ENCODE results near the gene RAP1GDS1. TPM values are rescaled to one million over a fixed set of nuclear protein-coding genes. Genes with fewer than 3 reads are reported as not detected.
A peak's percentile ranks its signal among the peaks of the same experiment; 100 is the strongest.
"Not testable (repeated sequence)": the region's sequence is repeated elsewhere in the genome, so short reads cannot be mapped to it uniquely, and the experiment has no call there.

The RAP1GDS1 gene
- total RNA-seq, 3 donors from 2014 or later (not counting 1 experiment from before 2014, with no cell fraction given), result 58.5 to 60.0 (median 59.7) TPM

- no peak overlapping the region for H3K27ac Mint-ChIP-seq
Observed at GRCh38 chr4:98319021-98319420, 57.8 kb downstream of the RAP1GDS1 start.

DNA sequence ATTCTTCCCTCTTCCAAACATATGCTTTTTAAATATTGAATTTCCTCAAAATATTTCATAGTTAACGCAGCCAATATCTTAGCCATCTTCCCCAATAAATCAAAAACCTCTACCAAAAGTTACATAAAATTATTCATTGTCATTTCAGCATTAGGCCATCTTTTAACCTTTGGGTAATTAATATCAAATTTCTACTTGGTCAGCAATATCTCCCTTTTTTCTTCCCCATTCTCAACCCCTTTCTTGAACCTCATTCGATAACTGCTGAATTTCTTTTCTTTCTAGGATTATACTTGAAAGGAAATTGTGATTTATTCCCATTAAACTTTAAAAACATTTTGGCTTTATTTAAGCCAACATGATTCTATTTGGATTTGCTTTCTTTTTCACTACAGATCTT lies 65.0 kb downstream of the RAP1GDS1 start:
- no peaks in the 10 kb centered on the region for H3K36me3 Mint-ChIP-seq
- Histone ChIP-seq H3K36me3 (ENCODE audit: control insufficient read depth, insufficient read depth, low read length) (no peaks in the 10 kb centered on the region), H3K27ac (ENCODE audit: low read length) (no peak overlapping the region), H3K4me1 (ENCODE audit: control insufficient read depth, insufficient read depth, low read length) (no peaks in the 10 kb centered on the region), H3K27me3 (ENCODE audit: control insufficient read depth, insufficient read depth, low read length) (no peaks in the 10 kb centered on the region), H3K4me3 (ENCODE audit: low read length) (no peak overlapping the region), H3K9me3 (ENCODE audit: control insufficient read depth, insufficient read depth, low read length) (peaks cover 5% of the 10 kb centered on the region)
- H3K4me1 Mint-ChIP-seq, result peaks cover 5 to 6% of the 10 kb centered on the region in 2 donors
- H3K4me3 Mint-ChIP-seq, result no peak overlapping the region
- ATAC-seq (no peak), DNase-seq (no peak)
- intact Hi-C loops (cut with micrococcal nuclease), result no loop called here
- 100% methylated on average over 1 of the region's 2 CpGs for WGBS (ENCODE audit: insufficient coverage)
- H3K9me3 Mint-ChIP-seq, result no peaks in the 10 kb centered on the region
- no peaks in the 10 kb centered on the region for H3K27me3 Mint-ChIP-seq (ENCODE audit: low read depth in 2 of 2)
- H3K27ac Mint-ChIP-seq, result peak overlapping the region; percentile 3 to 5
- TF ChIP-seq CTCF (IDR thresholded peaks at IDR 0.05), result no peak

More at GRCh38 chr4:98319021-98319420, 57.8 kb downstream of the RAP1GDS1 start:
- ATAC-seq (no peak), DNase-seq (no peak)
- Mint-ChIP-seq H3K36me3 (no peaks in the 10 kb centered on the region), H3K27me3 (ENCODE audit: low read depth in 2 of 2) (no peaks in the 10 kb centered on the region), H3K4me1 (peaks cover 6 to 8% of the 10 kb centered on the region in 2 donors), H3K9me3 (no peaks in the 10 kb centered on the region), H3K4me3 (no peak overlapping the region)
- Histone ChIP-seq H3K36me3 (ENCODE audit: control insufficient read depth, insufficient read depth, low read length) (no peaks in the 10 kb centered on the region), H3K27me3 (ENCODE audit: control insufficient read depth, insufficient read depth, low read length) (no peaks in the 10 kb centered on the region), H3K27ac (ENCODE audit: low read length) (no peak overlapping the region), H3K4me1 (ENCODE audit: control insufficient read depth, insufficient read depth, low read length) (no peaks in the 10 kb centered on the region), H3K4me3 (ENCODE audit: low read length) (no peak overlapping the region), H3K9me3 (ENCODE audit: control insufficient read depth, insufficient read depth, low read length) (no peaks in the 10 kb centered on the region)
- WGBS (ENCODE audit: insufficient coverage), result no CpG with 5 or more reads among the region's 1 CpG
- intact Hi-C loops (cut with micrococcal nuclease), result no loop called here
- TF ChIP-seq CTCF (IDR thresholded peaks at IDR 0.05), result no peak

DNA sequence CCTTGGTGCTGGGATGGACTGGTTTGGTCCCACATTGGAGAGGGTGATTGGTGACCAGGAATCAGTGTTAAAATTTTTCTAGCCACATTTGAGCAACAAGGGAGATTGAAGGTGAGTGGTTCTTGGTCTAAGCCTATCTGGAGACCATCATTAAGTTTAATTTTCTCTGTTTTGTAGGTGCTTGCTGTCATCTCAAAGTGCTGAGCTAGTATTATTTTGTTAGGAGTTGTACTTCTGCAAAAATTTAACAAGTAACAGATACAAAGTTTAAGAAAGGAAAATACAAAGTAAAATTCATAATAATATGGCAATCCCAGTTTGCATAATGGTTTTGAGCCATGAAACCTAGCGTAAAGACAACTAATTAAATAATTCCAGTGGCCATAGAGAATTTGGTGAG lies 66.5 kb downstream of the RAP1GDS1 start:
- no peak overlapping the region for H3K4me3 Mint-ChIP-seq

GRCh38 chr4:98329879-98330640 lies 68.9 kb downstream of the RAP1GDS1 start:
- H3K4me1 ChIP-seq (ENCODE audit: control insufficient read depth, insufficient read depth, low read length); H3K4me3 ChIP-seq (ENCODE audit: low read length); H3K9me3 ChIP-seq (ENCODE audit: control insufficient read depth, insufficient read depth, low read length); H3K27me3 Mint-ChIP-seq (ENCODE audit: low read depth in 2 of 2); H3K4me3 Mint-ChIP-seq; DNase-seq; H3K27me3 ChIP-seq (ENCODE audit: control insufficient read depth, insufficient read depth, low read length); ATAC-seq; intact Hi-C loops (cut with micrococcal nuclease); H3K36me3 Mint-ChIP-seq; H3K27ac ChIP-seq (ENCODE audit: low read length); H3K4me1 Mint-ChIP-seq; H3K27ac Mint-ChIP-seq; H3K36me3 ChIP-seq (ENCODE audit: control insufficient read depth, insufficient read depth, low read length); H3K9me3 Mint-ChIP-seq: not testable (repeated sequence)
- WGBS (ENCODE audit: insufficient coverage), result 97% methylated on average over 23 of the region's 31 CpGs

More for the DNA sequence above, 66.5 kb downstream of the RAP1GDS1 start:
- no peaks in the 10 kb centered on the region for H3K27me3 Mint-ChIP-seq (ENCODE audit: low read depth in 2 of 2)
- no peak for ATAC-seq
- DNase-seq, result no peak
- peaks cover 5 to 6% of the 10 kb centered on the region in 2 donors for H3K4me1 Mint-ChIP-seq
- no peaks in the 10 kb centered on the region for H3K4me1 ChIP-seq (ENCODE audit: control insufficient read depth, insufficient read depth, low read length)
- TF ChIP-seq CTCF (IDR thresholded peaks at IDR 0.05), result no peak
- no peak overlapping the region for H3K27ac ChIP-seq (ENCODE audit: low read length)
- 100% methylated on average over 1 of the region's 1 CpG for WGBS (ENCODE audit: insufficient coverage)
- peaks cover 7% of the 10 kb centered on the region for H3K36me3 Mint-ChIP-seq
- peaks cover 2 to 4% of the 10 kb centered on the region in 2 donors for H3K9me3 Mint-ChIP-seq
- intact Hi-C loops (cut with micrococcal nuclease), result no loop called here
- no peaks in the 10 kb centered on the region for H3K36me3 ChIP-seq (ENCODE audit: control insufficient read depth, insufficient read depth, low read length)
- H3K27me3 ChIP-seq (ENCODE audit: control insufficient read depth, insufficient read depth, low read length), result no peaks in the 10 kb centered on the region
- peak overlapping the region; percentile 5 to 33 for H3K27ac Mint-ChIP-seq
- no peak overlapping the region for H3K4me3 ChIP-seq (ENCODE audit: low read length)
- peaks cover 5% of the 10 kb centered on the region for H3K9me3 ChIP-seq (ENCODE audit: control insufficient read depth, insufficient read depth, low read length)

Measured in natural killer cell (primary cell).